GM23338 (cell line): ENCODE results near the gene TEKT3. TPM values are rescaled to one million over a fixed set of nuclear protein-coding genes. Genes with fewer than 3 reads are reported as not detected.

Experiments
- ATAC-seq: fragments of 200-7000 bp; cut with Tn5 transposase; 3 replicates; pipeline ENCODE4 v1.9.1; 2020
- DNase-seq: peaks from one replicate; pipeline ENCODE4 v3.0.0-alpha.2; 2015; ENCODE audit warnings: low spot score
- H2AFZ ChIP-seq: fragments of 200-600 bp; sonication (generic); 2 replicates; pipeline ENCODE4 v1.8.0; 2016; ENCODE audit warnings: antibody characterized with exemption, mild to moderate bottlenecking, moderate library complexity
- H3F3A ChIP-seq: fragments of 200-600 bp; sonication (generic); replicated peaks from 2 replicates; pipeline ENCODE4 v1.8.0; 2017; ENCODE audit warnings: antibody characterized with exemption, mixed run types, low read depth
- H3K27ac ChIP-seq: fragments of 200-600 bp; sonication (generic); 2 replicates; pipeline ENCODE4 v1.6.1; 2016; ENCODE audit warnings: low read depth
- H3K27me3 ChIP-seq: fragments of 200-600 bp; sonication (generic); 2 replicates; pipeline ENCODE4 v1.8.0; 2016; ENCODE audit warnings: mild to moderate bottlenecking, mixed run types, moderate library complexity; ENCODE audit not compliant: insufficient read depth
- H3K36me3 ChIP-seq: fragments of 200-600 bp; sonication (generic); 2 replicates; pipeline ENCODE4 v1.8.0; 2016; ENCODE audit warnings: mild to moderate bottlenecking; ENCODE audit not compliant: insufficient read depth
- H3K4me1 ChIP-seq: fragments of 200-600 bp; sonication (generic); 2 replicates; pipeline ENCODE4 v1.8.0; 2016; ENCODE audit warnings: mild to moderate bottlenecking, moderate library complexity; ENCODE audit not compliant: insufficient read depth
- H3K4me2 ChIP-seq: fragments of 200-600 bp; sonication (generic); 2 replicates; pipeline ENCODE4 v1.7.1; 2017; ENCODE audit warnings: mixed run types
- H3K4me3 ChIP-seq: fragments of 200-600 bp; sonication (generic); 2 replicates; pipeline ENCODE4 v1.6.1; 2016; ENCODE audit warnings: mixed run types
- H3K79me2 ChIP-seq: fragments of 200-600 bp; sonication (generic); replicated peaks from 2 replicates; pipeline ENCODE4 v1.8.0; 2017; ENCODE audit warnings: mild to moderate bottlenecking; ENCODE audit not compliant: insufficient read depth
- H3K9me2 ChIP-seq: fragments of 200-600 bp; sonication (generic); 2 replicates; pipeline ENCODE4 v1.8.0; 2017; ENCODE audit not compliant: insufficient read depth
- H4K20me1 ChIP-seq: fragments of 200-600 bp; sonication (generic); replicated peaks from 2 replicates; pipeline ENCODE4 v1.8.0; 2017; ENCODE audit warnings: mild to moderate bottlenecking; ENCODE audit not compliant: insufficient read depth
- H3K27ac Mint-ChIP-seq: 2 replicates; pipeline ENCODE4 v1.8.0; 2020; ENCODE audit warnings: inconsistent platforms, mild to moderate bottlenecking, moderate library complexity, mixed read lengths
- H3K27me3 Mint-ChIP-seq: 3 replicates; pipeline ENCODE4 v1.8.0; 2022; ENCODE audit warnings: low read depth, mild to moderate bottlenecking, moderate library complexity, mixed read lengths, inconsistent platforms; ENCODE audit not compliant: insufficient read depth, poor library complexity
- H3K36me3 Mint-ChIP-seq: 3 replicates; pipeline ENCODE4 v1.8.0; 2021; ENCODE audit warnings: low read depth, mild to moderate bottlenecking, inconsistent platforms, moderate library complexity, mixed read lengths
- H3K4me1 Mint-ChIP-seq: 3 replicates; pipeline ENCODE4 v1.8.0; 2020; ENCODE audit warnings: mild to moderate bottlenecking, inconsistent platforms, mixed read lengths
- H3K4me3 Mint-ChIP-seq: 3 replicates; pipeline ENCODE4 v1.8.0; 2021; ENCODE audit warnings: moderate library complexity, mild to moderate bottlenecking, inconsistent platforms, mixed read lengths
- H3K9me3 Mint-ChIP-seq: 3 replicates; pipeline ENCODE4 v1.8.0; 2020; ENCODE audit warnings: moderate library complexity, mild to moderate bottlenecking, inconsistent platforms, mixed read lengths
- CREB1 ChIP-seq: fragments of 250-450 bp; sonication (Bioruptor Pico); IDR thresholded peaks from 2 replicates; pipeline ENCODE4 v1.5.0; 2020; ENCODE audit warnings: low read depth, mild to moderate bottlenecking, moderate library complexity
- EZH2 ChIP-seq: fragments of 200-600 bp; sonication (generic); IDR thresholded peaks from one replicate; pipeline ENCODE4 v1.8.0; 2017; ENCODE audit warnings: antibody characterized with exemption, mild to moderate bottlenecking, low read depth; ENCODE audit not compliant: unreplicated experiment
- EZH2phosphoT487 ChIP-seq: fragments of 200-600 bp; sonication (generic); IDR thresholded peaks from one replicate; pipeline ENCODE4 v1.8.1; 2018; ENCODE audit warnings: antibody characterized with exemption; ENCODE audit not compliant: unreplicated experiment
- JUNB ChIP-seq: IDR thresholded peaks from one replicate; pipeline ENCODE4 v1.6.1; 2016; ENCODE audit warnings: antibody characterized with exemption; ENCODE audit not compliant: unreplicated experiment
- NANOG ChIP-seq: IDR thresholded peaks from 2 replicates; pipeline ENCODE4 v1.6.1; 2016; ENCODE audit warnings: antibody characterized with exemption, borderline replicate concordance
- POLR2AphosphoS5 ChIP-seq: IDR thresholded peaks from 2 replicates; pipeline ENCODE4 v1.6.1; 2016; ENCODE audit warnings: antibody characterized with exemption, low read depth
- STAT1 ChIP-seq: IDR thresholded peaks from one replicate; pipeline ENCODE4 v1.6.1; 2016; ENCODE audit warnings: antibody characterized with exemption; ENCODE audit not compliant: unreplicated experiment
- ZNF114 ChIP-seq: fragments of 250-450 bp; sonication (Bioruptor Pico); IDR thresholded peaks from 2 replicates; pipeline ENCODE4 v1.5.0; 2020; ENCODE audit warnings: mild to moderate bottlenecking, moderate library complexity
- ZNF331 ChIP-seq: fragments of 250-450 bp; sonication (Bioruptor Pico); IDR thresholded peaks from 2 replicates; pipeline ENCODE4 v1.5.0; 2020; ENCODE audit warnings: low read depth, mild to moderate bottlenecking, moderate library complexity
- polyA plus RNA-seq: library from polyadenylated mRNA; unstranded; fragments of >200 nt; fragmentation: Nextera tagmentation; extraction: Ambion mirVana; gene quantifications from 2 replicates; pipeline ENCODE4 v1.2.1, GENCODE V29; 2016
- total RNA-seq: library from RNA; depleted of rRNA; stranded (reverse); fragments of >200 nt; shearing (Covaris generic); gene quantifications from 2 replicates; pipeline ENCODE4 v1.2.3, GENCODE V29; 2014
- TF ChIP-seq, protein P1 (sequence below): IDR thresholded peaks from one replicate; pipeline ENCODE4 v1.6.1; 2018; ENCODE audit warnings: antibody characterized with exemption; ENCODE audit not compliant: unreplicated experiment
- TF ChIP-seq, protein P2 (sequence below): IDR thresholded peaks from 2 replicates; pipeline ENCODE4 v1.6.1; 2016; ENCODE audit warnings: antibody characterized with exemption
- TF ChIP-seq, protein P3 (sequence below): fragments of 250-450 bp; sonication (Bioruptor Pico); IDR thresholded peaks from 2 replicates; pipeline ENCODE4 v1.5.0; 2020; ENCODE audit warnings: mild to moderate bottlenecking, moderate library complexity
- TF ChIP-seq, protein P4 (sequence below), 2 experiments: fragments of 200-600 bp in 1 of 2; sonication (generic) in 1 of 2; conservative IDR thresholded peaks; 2 replicates each; pipeline versions ENCODE4 v1.5.1 to v1.6.1; 2016 to 2017; ENCODE audit warnings: antibody characterized with exemption in 2 of 2, low read depth in 2 of 2, mild to moderate bottlenecking in 2 of 2, moderate library complexity in 1 of 2

The TEKT3 gene
- total and polyA plus RNA-seq, 2 experiments from 2014 or later = 1.6 to 2.0 TPM

DNA sequence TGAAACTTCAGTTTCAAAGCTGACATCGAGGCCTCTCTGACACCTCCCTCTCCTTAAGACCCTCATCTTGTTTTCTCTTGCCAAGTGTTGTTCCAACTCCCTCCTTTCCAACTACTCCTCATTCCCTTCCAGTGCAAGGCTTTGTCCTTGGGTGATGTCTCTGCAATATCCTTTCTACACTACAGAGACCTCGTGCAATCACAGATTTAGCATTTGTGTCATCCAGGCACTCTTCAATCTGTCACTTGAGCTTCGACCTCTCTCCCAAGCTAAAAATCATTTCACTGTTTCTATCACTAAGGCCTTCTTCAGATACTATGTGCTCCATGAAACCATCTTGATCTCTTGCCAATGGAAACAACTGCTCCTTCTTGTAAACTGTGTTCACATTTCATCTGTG, 31.6 kb downstream of the TEKT3 start:
- H3K27me3 Mint-ChIP-seq = peaks cover 2% of the 10 kb centered on the region
- Histone ChIP-seq H3K36me3 (no peaks in the 10 kb centered on the region), H3K27ac (no peak overlapping the region), H3K4me1 (no peaks in the 10 kb centered on the region), H3F3A (no peaks in the 10 kb centered on the region), H3K4me2 (no peak overlapping the region), H3K4me3 (no peak overlapping the region), H4K20me1 (no peaks in the 10 kb centered on the region), H3K9me2 (0 out of 2 replicates have a peak, but pooled peaks cover 3% of the 10 kb centered on the region), H2AFZ (no peak overlapping the region), H3K27me3 (no peaks in the 10 kb centered on the region), H3K79me2 (no peaks in the 10 kb centered on the region)
- TF ChIP-seq, protein P1, sequence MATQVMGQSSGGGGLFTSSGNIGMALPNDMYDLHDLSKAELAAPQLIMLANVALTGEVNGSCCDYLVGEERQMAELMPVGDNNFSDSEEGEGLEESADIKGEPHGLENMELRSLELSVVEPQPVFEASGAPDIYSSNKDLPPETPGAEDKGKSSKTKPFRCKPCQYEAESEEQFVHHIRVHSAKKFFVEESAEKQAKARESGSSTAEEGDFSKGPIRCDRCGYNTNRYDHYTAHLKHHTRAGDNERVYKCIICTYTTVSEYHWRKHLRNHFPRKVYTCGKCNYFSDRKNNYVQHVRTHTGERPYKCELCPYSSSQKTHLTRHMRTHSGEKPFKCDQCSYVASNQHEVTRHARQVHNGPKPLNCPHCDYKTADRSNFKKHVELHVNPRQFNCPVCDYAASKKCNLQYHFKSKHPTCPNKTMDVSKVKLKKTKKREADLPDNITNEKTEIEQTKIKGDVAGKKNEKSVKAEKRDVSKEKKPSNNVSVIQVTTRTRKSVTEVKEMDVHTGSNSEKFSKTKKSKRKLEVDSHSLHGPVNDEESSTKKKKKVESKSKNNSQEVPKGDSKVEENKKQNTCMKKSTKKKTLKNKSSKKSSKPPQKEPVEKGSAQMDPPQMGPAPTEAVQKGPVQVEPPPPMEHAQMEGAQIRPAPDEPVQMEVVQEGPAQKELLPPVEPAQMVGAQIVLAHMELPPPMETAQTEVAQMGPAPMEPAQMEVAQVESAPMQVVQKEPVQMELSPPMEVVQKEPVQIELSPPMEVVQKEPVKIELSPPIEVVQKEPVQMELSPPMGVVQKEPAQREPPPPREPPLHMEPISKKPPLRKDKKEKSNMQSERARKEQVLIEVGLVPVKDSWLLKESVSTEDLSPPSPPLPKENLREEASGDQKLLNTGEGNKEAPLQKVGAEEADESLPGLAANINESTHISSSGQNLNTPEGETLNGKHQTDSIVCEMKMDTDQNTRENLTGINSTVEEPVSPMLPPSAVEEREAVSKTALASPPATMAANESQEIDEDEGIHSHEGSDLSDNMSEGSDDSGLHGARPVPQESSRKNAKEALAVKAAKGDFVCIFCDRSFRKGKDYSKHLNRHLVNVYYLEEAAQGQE = no peak
- TF ChIP-seq EZH2 (no peak), STAT1 (no peak), EZH2phosphoT487 (no peak), ZNF331 (CRISPR knock-in tag) (no peak), NANOG (no peak), CREB1 (no peak), JUNB (no peak), POLR2AphosphoS5 (no peak), ZNF114 (CRISPR knock-in tag) (no peak)
- TF ChIP-seq, protein P2, sequence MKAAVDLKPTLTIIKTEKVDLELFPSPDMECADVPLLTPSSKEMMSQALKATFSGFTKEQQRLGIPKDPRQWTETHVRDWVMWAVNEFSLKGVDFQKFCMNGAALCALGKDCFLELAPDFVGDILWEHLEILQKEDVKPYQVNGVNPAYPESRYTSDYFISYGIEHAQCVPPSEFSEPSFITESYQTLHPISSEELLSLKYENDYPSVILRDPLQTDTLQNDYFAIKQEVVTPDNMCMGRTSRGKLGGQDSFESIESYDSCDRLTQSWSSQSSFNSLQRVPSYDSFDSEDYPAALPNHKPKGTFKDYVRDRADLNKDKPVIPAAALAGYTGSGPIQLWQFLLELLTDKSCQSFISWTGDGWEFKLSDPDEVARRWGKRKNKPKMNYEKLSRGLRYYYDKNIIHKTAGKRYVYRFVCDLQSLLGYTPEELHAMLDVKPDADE = no peak
- TF ChIP-seq, protein P3, sequence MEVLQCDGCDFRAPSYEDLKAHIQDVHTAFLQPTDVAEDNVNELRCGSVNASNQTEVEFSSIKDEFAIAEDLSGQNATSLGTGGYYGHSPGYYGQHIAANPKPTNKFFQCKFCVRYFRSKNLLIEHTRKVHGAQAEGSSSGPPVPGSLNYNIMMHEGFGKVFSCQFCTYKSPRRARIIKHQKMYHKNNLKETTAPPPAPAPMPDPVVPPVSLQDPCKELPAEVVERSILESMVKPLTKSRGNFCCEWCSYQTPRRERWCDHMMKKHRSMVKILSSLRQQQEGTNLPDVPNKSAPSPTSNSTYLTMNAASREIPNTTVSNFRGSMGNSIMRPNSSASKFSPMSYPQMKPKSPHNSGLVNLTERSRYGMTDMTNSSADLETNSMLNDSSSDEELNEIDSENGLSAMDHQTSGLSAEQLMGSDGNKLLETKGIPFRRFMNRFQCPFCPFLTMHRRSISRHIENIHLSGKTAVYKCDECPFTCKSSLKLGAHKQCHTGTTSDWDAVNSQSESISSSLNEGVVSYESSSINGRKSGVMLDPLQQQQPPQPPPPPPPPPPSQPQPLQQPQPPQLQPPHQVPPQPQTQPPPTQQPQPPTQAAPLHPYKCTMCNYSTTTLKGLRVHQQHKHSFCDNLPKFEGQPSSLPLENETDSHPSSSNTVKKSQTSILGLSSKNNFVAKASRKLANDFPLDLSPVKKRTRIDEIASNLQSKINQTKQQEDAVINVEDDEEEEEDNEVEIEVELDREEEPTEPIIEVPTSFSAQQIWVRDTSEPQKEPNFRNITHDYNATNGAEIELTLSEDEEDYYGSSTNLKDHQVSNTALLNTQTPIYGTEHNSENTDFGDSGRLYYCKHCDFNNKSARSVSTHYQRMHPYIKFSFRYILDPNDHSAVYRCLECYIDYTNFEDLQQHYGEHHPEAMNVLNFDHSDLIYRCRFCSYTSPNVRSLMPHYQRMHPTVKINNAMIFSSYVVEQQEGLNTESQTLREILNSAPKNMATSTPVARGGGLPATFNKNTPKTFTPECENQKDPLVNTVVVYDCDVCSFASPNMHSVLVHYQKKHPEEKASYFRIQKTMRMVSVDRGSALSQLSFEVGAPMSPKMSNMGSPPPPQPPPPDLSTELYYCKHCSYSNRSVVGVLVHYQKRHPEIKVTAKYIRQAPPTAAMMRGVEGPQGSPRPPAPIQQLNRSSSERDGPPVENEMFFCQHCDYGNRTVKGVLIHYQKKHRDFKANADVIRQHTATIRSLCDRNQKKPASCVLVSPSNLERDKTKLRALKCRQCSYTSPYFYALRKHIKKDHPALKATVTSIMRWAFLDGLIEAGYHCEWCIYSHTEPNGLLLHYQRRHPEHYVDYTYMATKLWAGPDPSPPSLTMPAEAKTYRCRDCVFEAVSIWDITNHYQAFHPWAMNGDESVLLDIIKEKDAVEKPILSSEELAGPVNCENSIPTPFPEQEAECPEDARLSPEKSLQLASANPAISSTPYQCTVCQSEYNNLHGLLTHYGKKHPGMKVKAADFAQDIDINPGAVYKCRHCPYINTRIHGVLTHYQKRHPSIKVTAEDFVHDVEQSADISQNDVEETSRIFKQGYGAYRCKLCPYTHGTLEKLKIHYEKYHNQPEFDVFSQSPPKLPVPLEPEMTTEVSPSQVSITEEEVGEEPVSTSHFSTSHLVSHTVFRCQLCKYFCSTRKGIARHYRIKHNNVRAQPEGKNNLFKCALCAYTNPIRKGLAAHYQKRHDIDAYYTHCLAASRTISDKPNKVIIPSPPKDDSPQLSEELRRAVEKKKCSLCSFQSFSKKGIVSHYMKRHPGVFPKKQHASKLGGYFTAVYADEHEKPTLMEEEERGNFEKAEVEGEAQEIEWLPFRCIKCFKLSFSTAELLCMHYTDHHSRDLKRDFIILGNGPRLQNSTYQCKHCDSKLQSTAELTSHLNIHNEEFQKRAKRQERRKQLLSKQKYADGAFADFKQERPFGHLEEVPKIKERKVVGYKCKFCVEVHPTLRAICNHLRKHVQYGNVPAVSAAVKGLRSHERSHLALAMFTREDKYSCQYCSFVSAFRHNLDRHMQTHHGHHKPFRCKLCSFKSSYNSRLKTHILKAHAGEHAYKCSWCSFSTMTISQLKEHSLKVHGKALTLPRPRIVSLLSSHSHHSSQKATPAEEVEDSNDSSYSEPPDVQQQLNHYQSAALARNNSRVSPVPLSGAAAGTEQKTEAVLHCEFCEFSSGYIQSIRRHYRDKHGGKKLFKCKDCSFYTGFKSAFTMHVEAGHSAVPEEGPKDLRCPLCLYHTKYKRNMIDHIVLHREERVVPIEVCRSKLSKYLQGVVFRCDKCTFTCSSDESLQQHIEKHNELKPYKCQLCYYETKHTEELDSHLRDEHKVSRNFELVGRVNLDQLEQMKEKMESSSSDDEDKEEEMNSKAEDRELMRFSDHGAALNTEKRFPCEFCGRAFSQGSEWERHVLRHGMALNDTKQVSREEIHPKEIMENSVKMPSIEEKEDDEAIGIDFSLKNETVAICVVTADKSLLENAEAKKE (CRISPR knock-in tag) = no peak
- TF ChIP-seq, protein P4, sequence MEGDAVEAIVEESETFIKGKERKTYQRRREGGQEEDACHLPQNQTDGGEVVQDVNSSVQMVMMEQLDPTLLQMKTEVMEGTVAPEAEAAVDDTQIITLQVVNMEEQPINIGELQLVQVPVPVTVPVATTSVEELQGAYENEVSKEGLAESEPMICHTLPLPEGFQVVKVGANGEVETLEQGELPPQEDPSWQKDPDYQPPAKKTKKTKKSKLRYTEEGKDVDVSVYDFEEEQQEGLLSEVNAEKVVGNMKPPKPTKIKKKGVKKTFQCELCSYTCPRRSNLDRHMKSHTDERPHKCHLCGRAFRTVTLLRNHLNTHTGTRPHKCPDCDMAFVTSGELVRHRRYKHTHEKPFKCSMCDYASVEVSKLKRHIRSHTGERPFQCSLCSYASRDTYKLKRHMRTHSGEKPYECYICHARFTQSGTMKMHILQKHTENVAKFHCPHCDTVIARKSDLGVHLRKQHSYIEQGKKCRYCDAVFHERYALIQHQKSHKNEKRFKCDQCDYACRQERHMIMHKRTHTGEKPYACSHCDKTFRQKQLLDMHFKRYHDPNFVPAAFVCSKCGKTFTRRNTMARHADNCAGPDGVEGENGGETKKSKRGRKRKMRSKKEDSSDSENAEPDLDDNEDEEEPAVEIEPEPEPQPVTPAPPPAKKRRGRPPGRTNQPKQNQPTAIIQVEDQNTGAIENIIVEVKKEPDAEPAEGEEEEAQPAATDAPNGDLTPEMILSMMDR (conservative IDR thresholded peaks at IDR 0.05; ENCODE audit: low read depth in 2 of 2) = no peak
- H3K4me3 Mint-ChIP-seq = no peak overlapping the region
- peaks cover 2% of the 10 kb centered on the region for H3K4me1 Mint-ChIP-seq
- no peak overlapping the region for H3K27ac Mint-ChIP-seq
- DNase-seq (no peak), ATAC-seq (no peak)
- H3K36me3 Mint-ChIP-seq = no peaks in the 10 kb centered on the region
- no peaks in the 10 kb centered on the region for H3K9me3 Mint-ChIP-seq
